Brain pericyte (primary cell): ENCODE measurements around the gene DDIT3.

ENCODE experiments used
- DNase-seq: peaks from one replicate; pipeline ENCODE4 v3.0.0-alpha.2; 2012; ENCODE audit warnings: low read depth, low spot score

Gene DDIT3

GRCh38 chr12:57547288-57548012, 27.1 kb upstream of the DDIT3 start:
- DNase-seq: no peak

- DNase-seq: peak; percentile 83
Measured at GRCh38 chr12:57546438-57547287, 26.3 kb upstream of the DDIT3 start, which contains the start of gene DCTN2. DCTN2 (minus strand) TSS chr12:57547192; CDS start chr12:57547063, 129 bp downstream.

GRCh38 chr12:57545809-57546437, 25.6 kb upstream of the DDIT3 start:
- DNase-seq: no peak

- no peak for DNase-seq
Measured at GRCh38 chr12:57543581-57543980, 23.3 kb upstream of the DDIT3 start.

- DNase-seq: no peak
Measured at GRCh38 chr12:57541717-57542116, 21.4 kb upstream of the DDIT3 start.

- DNase-seq: no peak
Measured at GRCh38 chr12:57541001-57541400, 20.7 kb upstream of the DDIT3 start.

- DNase-seq: no peak
Measured at GRCh38 chr12:57539134-57539768, 18.9 kb upstream of the DDIT3 start.

GRCh38 chr12:57536597-57536942, 16.3 kb upstream of the DDIT3 start:
- DNase-seq: no peak

GRCh38 chr12:57535764-57536596, 15.7 kb upstream of the DDIT3 start:
- DNase-seq: no peak

- DNase-seq: no peak
Measured at GRCh38 chr12:57534991-57535543, 14.8 kb upstream of the DDIT3 start.

- no peak for DNase-seq
Measured at GRCh38 chr12:57534250-57534649, 13.9 kb upstream of the DDIT3 start.

GRCh38 chr12:57533108-57533507, 12.8 kb upstream of the DDIT3 start:
- DNase-seq: no peak

- DNase-seq: no peak
Measured at GRCh38 chr12:57531836-57532235, 11.5 kb upstream of the DDIT3 start.

- DNase-seq: no peak
Measured at GRCh38 chr12:57530396-57531142, 10.3 kb upstream of the DDIT3 start.

GRCh38 chr12:57529831-57530230, 9.5 kb upstream of the DDIT3 start:
- DNase-seq: no peak

- no peak for DNase-seq
Measured at GRCh38 chr12:57528831-57529555, 8.7 kb upstream of the DDIT3 start.

- DNase-seq: no peak
Measured at GRCh38 chr12:57528176-57528575, 7.9 kb upstream of the DDIT3 start.

- no peak for DNase-seq
Measured at GRCh38 chr12:57527184-57527583, 6.9 kb upstream of the DDIT3 start.

GRCh38 chr12:57526477-57527126, 6.3 kb upstream of the DDIT3 start:
- no peak for DNase-seq
